Fibroblast of peridontal ligament (primary cell): Measurements from ENCODE around the gene SLC22A14.
"Not testable (repeated sequence)": the region's sequence is repeated elsewhere in the genome, so short reads cannot be mapped to it uniquely, and the experiment has no call there.

Source experiments
- DNase-seq: peaks from one replicate; pipeline ENCODE4 v3.0.0-alpha.2; 2010; ENCODE audit errors: extremely low read depth

The SLC22A14 gene

GRCh38 chr3:38281895-38282686 is at the start of gene SLC22A14:
TSS of gene SLC22A14 (plus strand) at chr3:38282294. CDS start at chr3:38306027, 23,733 bp downstream.
- no peak for DNase-seq

GRCh38 chr3:38232701-38233100 is 49.4 kb upstream of the SLC22A14 start:
- no peak for DNase-seq

GRCh38 chr3:38235466-38235865 is 46.6 kb upstream of the SLC22A14 start:
- no peak for DNase-seq

- DNase-seq = no peak
These were observed 43.6 kb upstream of the SLC22A14 start for GRCh38 chr3:38238416-38239008.

- not testable (repeated sequence) for DNase-seq
These were observed 39.3 kb upstream of the SLC22A14 start for GRCh38 chr3:38242812-38243211.

- no peak for DNase-seq
These were observed 36.2 kb upstream of the SLC22A14 start for GRCh38 chr3:38245930-38246329.

- DNase-seq = peak; percentile 93
These were observed 34.6 kb upstream of the SLC22A14 start for GRCh38 chr3:38247366-38248035.

GRCh38 chr3:38250198-38250597 is 31.9 kb upstream of the SLC22A14 start:
- no peak for DNase-seq

- no peak for DNase-seq
These were observed 30.9 kb upstream of the SLC22A14 start for GRCh38 chr3:38251197-38251596.

- DNase-seq = no peak
These were observed 28.4 kb upstream of the SLC22A14 start for GRCh38 chr3:38253704-38254103.

- DNase-seq = no peak
These were observed 27.2 kb upstream of the SLC22A14 start for GRCh38 chr3:38254872-38255271.

- DNase-seq = peak; percentile 87
These were observed 26.5 kb upstream of the SLC22A14 start for GRCh38 chr3:38255627-38256026.

GRCh38 chr3:38257583-38257982 is 24.5 kb upstream of the SLC22A14 start:
- DNase-seq = no peak

- DNase-seq = no peak
These were observed 21.6 kb upstream of the SLC22A14 start for GRCh38 chr3:38260474-38260873.

GRCh38 chr3:38264353-38264771 is 17.7 kb upstream of the SLC22A14 start:
- no peak for DNase-seq

- no peak for DNase-seq
These were observed 17.3 kb upstream of the SLC22A14 start for GRCh38 chr3:38264779-38265178.

- no peak for DNase-seq
These were observed 16.3 kb upstream of the SLC22A14 start, which contains the start of gene SLC22A13 for GRCh38 chr3:38265604-38266307. TSS of gene SLC22A13 (plus strand) at chr3:38265812. CDS start at chr3:38265861, 49 bp downstream.

- DNase-seq = no peak
These were observed 15.3 kb upstream of the SLC22A14 start for GRCh38 chr3:38266810-38267209.

GRCh38 chr3:38267662-38268061 is 14.4 kb upstream of the SLC22A14 start:
- no peak for DNase-seq

- DNase-seq = no peak
These were observed 14.0 kb upstream of the SLC22A14 start for GRCh38 chr3:38268087-38268486.

- DNase-seq = no peak
These were observed 13.6 kb upstream of the SLC22A14 start for GRCh38 chr3:38268522-38268921.

- peak; percentile 20 for DNase-seq
These were observed 11.5 kb upstream of the SLC22A14 start for GRCh38 chr3:38270606-38271005.
